HG03159 (cell line): ENCODE data around the gene GBP2.
"Not testable (repeated sequence)": the region's sequence is repeated elsewhere in the genome, so short reads cannot be mapped to it uniquely, and the experiment has no call there.

Experiments
- ATAC-seq: cut with Tn5 transposase; IDR thresholded peaks from one replicate; pipeline ENCODE4 v1.9.1; 2021; ENCODE audit warnings: mild to moderate bottlenecking, moderate library complexity; ENCODE audit not compliant: unreplicated experiment

Gene GBP2

DNA sequence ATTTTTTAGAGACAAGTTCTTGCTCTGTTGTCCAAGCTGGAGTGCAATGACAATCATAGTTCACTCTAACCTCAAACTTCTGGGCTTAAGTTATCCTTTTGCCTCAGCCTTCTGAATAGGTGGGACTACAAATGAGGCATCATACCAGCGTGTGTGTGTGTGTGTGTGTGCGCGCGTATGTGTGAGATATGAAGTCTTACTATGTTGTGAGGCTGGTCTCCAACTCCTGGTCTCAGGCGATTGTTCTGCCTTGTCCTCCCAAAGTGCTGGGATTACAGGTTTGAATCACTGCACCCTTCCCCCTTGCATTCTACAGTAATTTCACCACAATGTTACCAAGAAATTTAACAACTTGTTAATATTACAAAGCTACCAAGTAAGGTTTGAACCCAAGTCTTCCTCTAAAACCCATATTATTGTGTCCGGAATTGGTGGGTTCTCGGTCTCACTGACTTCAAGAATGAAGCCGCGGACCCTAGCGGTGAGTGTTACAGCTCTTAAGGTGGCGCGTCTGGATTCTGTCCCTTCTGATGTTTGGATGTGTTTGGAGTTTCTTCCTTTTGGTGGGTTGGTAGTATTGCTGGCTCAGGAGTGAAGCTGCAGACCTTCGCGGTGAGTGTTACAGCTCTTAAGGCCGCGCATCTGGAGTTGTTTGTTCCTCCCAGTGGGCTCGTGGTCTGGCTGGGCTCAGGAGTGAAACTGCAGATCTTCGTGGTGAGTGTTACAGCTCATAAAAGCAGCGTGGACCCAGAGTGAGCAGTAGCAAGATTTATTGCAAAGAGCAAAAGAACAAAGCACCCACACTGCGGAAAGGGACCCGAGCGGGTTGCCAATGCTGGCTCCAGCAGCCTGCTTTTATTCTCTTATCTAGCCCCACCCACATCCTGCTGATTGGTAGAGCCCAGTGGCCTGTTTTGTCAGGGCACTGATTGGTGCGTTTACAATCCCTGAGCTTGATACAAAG, 970 bp upstream of the GBP2 start:
- ATAC-seq, result not testable (repeated sequence)

DNA sequence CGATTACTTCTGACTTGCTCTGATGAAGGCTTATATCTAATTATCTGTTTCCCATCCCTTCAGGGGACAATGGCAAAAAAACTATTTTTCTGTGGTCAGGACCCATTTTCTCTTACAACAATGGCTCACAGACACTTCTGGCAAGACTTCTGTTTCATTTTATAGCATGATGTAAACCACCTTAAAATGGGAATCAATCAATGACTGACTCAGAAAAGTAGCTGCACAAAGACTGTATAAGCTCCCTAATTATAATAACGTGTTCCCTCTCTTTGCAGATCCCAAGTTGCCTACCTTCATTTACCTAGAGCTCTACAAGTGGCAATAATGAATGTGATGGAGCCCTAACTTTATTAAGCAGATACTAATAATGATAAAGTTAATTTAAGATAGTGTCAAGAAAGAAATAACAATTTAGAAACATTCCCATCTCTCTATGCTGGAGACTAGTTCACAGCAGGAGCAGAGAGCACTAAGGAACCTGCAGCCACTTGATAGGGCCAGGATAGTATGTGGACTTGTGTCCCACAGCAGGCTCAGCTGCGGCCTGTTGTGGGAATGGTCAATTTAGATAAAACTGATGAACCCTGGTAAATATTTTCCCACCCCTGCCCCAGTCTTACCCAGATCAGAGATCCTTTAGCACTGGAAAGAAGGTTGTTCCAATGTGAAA, 538 bp downstream of the GBP2 start:
- peak; percentile 18 for ATAC-seq

DNA sequence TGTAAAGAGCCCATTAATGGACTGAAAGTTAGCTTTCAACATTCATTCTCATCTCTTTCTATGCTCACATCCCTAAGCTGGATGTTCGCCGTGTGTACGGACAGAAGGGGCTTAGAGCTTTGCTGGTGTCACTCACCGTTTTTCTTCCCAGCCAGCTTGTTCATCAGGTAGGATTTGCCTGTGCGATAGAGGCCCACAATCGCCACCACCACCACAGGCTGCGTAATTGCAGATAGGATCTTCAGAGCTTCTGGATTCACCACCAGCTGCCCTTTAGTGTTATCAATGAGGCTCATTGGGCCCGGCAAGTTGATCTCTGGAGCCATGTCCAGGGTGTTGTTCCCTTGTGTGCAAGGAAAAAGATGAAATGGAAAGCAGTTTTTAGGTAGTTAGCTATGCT, 4.3 kb downstream of the GBP2 start:
- no peak for ATAC-seq

DNA sequence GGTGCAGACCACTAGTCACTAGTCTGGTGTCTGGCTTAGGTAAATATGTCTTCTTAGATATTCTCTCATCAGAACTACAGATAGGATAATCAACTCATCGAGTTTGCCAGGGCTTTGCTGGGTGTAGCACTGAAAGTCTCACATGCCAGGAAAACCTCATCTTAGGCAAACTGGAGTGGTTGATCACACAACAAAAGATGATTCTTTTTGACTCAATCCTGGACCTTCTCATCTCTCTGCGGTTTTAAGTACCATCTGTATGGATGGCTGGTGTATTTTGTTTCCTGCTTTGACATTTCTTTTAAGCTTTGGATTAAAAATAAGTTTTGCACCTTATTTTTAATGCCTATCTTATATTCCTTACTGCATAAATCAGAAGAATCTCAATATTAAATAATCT, 11.3 kb downstream of the GBP2 start:
- no peak for ATAC-seq

DNA sequence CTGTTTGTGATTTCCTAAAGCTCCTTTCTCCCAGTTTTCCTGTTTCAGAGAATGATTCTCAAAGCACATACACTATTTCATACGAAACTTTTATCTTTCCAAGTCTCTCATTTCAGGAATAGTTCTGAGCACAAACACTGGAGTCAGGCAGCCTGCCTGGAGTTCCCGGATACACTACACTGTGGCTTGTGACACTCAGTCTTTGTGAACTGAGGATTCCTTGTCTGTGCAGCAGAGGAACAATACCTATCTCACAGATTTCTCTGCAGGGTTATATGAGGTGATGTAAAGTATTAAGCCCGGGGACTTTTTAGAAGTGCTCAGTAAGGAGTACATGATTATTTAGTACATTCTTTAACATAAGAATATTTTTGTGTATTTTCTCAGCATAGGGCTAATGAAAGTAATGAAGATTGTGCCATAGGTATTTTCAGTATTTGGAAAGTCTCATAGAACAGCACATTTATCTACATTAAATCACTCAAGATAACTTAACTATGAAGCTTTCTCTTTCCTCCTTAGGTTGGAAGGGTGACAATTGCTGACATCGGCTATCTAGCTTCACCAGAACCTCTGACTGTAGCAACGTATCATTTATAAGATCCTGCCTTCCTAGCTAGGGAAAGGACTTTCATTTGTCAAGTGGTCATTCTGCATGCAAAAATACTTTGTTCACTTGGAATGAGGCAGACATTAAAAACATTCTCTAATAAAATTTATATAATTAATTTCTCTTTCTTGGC, 12.9 kb downstream of the GBP2 start:
- ATAC-seq, result no peak

DNA sequence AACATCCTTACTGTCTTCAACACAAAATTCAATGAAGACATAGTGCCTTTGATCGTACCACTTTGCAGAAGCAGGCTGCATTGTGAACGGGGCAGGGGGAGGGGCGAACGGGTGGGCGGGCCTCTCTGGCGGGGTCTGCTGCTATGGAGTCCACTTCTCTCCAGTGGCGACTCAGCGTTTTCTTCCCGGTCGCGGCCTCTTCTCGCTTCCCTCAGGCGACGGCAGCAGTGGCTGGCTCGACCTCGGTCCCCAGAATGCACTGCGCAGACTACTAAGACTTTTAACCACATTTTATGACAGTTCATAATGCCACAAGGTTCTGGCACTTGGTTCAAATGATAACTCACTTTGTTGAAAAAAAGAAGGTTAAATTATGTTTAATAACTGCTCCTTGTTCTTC, 21.2 kb downstream of the GBP2 start:
- no peak for ATAC-seq

DNA sequence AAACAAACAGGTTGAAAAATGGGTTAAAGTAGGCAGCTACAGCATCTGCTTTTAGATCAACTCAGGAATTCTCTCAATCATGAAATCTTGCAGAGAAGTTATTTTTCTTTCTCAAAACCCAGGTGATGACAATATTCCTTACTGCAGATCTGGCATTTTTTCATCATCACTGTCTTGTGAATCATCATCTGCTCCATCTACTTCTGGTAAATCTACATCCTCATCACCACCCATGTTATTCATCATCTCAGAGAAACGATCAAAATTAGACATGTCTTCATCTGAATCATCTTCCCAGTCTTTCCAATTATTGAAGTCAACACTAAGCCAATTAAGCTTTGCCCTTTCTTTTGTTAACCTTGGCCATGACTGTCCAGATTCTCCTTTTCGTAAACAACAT, 21.8 kb downstream of the GBP2 start:
- no peak for ATAC-seq

DNA sequence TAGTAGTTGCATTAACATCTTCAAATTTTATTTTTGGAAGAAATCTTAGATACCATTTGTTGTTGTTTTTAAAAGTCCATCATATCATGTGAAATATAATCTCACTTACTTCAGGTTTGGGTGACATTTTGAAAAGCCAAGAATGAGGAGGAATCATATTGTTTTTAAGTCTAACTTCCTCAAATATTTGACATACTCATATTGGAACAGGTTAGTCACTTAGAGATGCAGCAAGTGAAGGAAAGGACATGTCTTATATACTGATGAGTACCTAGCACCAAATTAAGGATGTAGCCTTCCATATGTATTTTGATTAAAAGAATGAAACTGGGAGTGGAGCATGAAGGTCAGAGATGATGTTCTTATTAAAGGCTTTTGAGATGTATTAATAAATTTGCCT, 23.9 kb downstream of the GBP2 start:
- ATAC-seq, result no peak

DNA sequence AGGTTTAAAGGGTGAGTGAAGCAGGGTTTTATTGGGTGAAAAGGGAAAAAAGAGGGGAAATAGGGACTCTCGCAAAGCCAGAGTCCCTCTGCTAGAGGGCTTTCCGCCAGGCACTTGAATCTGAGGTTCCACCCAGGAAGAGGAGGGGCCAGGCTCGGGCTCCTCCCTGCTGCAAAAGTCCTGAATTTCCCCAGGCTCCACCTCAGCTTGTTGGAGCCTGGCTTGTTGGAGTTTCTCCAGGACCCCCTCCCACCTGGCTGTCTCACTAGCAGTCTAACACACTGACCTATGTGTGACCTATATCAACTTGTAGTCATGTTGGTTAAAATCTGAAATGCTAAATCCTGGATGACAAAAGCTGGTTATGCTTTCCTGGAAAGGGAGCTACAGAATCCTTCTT, 25.5 kb downstream of the GBP2 start:
- ATAC-seq, result no peak

DNA sequence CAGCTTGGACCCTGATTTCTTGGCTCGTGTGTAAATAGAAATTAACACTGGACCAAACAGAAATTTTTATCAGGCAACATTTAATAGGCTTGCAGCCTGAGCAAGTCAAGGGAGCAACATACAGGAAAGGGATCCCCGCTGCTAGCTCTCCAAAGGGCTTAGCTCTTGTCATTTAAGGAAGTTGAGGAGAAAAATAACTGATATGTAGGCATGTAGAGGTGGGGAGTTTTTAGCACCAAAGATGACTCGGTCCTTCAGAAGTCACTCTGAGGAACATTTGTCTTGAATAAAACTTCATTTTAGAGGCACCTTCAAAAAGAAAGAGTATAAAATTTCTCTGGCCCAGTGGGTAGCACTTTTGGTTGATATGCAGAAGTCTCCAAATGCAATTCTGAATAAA, 27.1 kb downstream of the GBP2 start:
- ATAC-seq, result no peak

DNA sequence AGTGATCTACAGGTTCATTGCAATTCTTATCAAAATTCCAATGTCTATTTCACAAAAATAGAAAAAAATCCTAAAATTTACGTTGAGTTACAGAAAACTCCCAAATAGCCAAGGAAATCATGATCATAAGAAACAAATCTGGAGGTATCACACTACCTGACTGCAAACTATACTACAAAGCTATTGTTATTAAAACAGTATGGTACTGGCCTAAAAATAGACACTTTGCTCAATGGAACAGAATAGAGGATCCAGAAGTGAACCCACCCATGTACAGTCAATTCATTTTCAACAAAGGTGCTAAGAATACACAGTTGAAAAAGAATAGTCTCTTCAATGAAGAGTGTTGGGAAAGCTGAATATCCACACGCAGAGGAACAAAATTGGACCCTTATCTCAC, 30.2 kb downstream of the GBP2 start:
- no peak for ATAC-seq

DNA sequence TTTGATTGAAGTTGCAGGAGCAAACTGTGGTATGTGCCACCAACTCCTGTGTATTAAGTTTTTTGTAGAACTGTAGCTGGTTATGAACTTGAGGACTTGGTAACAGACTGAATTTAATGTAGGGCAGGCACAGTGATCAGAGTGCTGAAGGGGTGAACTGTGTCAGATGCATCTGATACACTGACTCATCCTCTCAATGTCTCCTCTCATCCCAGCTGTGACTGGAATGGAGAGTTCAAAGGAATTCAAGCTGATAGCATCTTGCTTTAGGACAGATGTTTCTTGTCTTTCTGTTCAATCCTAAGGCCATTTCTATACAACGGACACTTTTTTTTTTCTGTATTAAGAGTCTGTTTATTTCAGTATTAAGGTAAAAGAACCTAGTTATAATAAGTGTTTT, 36.0 kb downstream of the GBP2 start:
- ATAC-seq, result no peak

DNA sequence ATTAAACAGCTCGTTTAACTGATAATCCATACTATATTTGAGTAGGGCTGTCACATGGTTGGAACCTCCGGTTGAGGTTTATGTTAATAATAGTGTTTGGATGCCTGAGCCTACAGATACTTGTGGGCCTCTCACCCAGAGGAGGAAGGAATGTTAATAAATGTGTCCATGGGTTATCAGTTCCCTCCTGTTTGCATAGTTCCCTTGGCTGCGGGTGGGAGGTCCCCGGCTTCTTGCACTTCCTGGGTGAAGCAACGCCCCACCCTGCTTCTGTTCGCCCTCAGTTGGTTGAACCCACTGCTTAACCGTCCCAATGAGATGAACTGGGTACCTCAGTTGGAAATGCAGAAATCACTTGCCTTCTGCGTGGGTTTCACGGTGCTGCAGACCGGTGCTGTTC, 37.3 kb downstream of the GBP2 start:
- no peak for ATAC-seq

DNA sequence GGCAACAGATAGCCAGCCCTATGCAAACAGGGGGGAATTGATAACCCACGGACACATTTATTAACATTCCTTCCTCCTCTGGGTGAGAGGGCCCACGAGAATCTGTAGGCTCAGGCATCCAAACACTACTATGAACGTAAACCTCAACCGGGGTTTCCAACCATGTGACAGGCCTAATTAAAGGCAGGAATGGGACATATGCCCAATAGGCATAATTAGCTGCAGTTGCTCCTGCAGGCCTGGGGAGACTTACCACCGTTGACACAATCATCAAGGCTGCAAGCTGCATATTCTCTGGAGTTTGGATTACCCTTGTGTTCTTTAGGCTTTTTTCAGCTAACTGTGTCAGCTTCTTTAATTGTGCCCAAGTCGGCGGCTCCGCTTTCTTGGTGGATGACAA, 38.7 kb downstream of the GBP2 start:
- no peak for ATAC-seq

DNA sequence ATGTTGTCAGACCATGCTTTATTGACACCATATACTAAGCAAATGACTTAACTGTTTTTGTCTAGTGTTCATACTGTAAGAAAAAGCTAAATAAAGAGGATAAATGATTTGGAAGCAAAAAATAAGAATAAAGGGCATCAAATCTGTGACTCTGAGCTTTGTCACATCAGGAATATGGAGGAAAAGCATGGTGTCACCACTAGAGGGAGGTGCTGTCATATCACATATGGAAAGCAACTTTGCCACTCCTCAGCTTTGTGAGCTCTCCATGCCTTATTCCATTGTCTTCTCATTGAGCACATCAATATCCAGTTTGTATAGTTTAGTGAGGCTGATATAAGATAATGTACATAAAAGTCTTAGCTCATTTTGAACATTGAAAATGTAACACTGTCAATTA, 40.1 kb downstream of the GBP2 start:
- no peak for ATAC-seq

DNA sequence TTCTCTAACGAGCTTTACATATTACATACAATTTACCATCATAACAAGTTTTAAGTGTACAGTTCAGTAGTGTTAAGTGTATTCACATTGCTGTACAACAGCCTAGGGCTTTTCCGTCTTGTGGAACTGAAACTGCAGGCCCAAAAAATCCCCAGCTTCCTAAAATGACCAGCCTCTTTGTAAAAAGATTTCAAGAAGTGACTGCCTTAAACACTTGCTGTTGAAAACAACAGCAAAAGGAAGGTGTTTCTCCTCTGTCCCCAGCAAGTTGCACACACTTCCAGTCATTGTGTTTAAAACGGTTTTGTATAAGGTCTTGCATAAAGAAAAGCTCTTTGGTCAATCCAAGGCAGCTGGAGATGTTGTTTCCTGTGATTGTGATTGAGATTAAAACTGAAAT, 44.9 kb downstream of the GBP2 start:
- ATAC-seq, result no peak

DNA sequence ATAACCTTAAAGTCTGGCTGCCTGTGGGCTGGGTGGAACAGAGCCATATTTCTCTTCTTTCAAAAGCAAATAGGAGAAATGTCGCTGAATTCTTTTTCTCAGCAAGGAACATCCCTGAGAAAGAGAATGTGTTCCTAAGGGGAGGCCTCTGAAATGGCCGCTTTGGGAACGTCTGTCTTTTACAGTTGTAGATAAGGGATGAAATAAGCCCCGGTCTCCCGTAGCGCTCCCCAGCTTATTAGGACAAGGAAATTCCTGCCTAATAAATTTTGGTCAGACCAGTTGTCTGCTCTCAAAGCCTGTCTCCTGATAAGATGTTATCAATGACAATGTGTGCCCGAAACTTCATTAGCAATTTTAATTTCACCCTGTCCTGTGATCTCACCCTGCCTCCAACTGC, 45.8 kb downstream of the GBP2 start:
- not testable (repeated sequence) for ATAC-seq

DNA sequence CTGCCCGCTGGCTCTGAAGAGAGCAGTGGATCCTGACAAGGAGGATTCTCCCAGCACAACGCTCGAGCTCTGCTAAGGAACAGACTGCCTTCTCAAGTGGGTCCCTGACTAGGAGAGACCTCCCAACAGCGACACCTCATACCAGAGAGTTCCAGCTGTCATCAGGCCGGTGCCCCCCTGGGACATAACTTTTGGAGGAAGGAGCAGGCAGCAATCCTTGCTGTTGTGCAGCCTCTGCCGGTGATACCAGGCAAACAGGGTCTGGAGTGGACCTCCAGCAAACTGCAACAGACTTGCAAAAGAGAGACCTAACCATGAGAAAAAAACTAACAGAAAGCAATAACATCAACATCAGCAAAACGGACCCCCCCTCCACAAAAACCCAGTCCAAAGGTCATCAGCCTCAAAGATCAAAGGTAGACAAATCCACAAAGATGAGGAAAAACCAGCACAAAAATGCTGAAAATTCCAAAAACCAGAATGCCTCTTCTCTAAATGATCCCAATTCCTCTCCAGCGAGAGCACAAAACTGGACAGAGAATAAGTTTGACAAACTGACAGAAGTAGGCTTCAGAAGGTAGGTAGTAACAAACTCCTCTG, 53.3 kb downstream of the GBP2 start:
- not testable (repeated sequence) for ATAC-seq

DNA sequence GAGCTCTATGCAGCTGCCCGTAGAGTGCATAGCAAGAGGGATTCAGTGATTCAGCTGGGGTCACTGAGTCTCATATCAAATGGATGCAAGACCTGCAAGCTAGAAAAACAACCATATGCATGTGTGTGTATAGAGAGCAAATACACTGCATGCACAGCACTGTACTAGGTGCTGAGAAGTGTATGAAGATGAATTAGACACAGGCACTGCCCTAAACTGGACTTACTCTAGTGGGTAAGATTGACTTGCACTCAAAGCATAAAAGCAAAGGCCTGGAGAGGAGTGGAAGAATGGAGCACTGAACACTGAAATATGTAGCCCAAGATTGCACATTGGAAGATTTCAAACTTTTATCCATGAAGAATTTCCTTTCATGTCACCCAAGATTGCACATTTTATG, 55.4 kb downstream of the GBP2 start:
- ATAC-seq, result no peak

DNA sequence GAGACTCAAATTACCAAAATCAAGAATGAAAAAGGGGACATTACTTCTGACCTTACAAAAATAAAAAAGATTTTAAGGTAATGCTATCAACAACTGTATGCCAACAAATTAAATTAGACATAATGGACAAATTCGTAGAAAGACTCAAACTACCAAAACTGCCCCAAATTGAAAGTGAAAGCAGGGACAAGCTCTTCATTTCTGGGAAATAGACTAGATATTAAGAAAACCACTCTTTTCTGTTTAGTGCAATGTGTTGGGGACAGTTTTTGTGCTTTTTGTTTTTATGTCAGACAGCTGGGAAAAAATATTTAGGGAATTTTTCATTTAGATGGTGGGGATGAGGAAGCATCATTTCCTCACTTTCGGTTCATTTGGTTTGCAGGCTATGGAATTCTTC, 56.0 kb downstream of the GBP2 start:
- no peak for ATAC-seq

DNA sequence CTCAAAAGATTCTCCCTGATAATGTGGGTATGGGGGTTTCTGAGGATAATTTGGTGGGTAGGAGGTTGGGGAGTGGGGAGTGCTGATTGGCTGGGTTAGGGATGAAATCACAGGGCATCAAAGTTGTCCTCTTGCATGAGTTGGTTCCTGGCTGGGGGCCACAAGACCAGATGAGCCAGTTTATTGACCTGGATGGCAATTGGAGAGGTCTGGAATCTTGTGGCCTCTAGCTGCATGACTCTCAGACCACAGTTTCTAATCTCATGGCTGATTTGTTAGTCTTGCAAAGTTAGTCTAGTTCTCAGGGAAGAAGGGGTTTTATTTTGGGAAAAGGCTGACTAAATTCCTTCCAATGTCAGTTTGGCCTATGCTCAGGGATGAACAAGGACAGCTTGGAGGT, 57.6 kb downstream of the GBP2 start:
- ATAC-seq, result no peak
